T-cell (primary cell): Measurements from ENCODE around the gene DCUN1D3. TPM values are rescaled to one million over a fixed set of nuclear protein-coding genes. Genes with fewer than 3 reads are reported as not detected.
"Not testable (repeated sequence)": the region's sequence is repeated elsewhere in the genome, so short reads cannot be mapped to it uniquely, and the experiment has no call there.

Experiments used
- ATAC-seq, 4 experiments: fragments of 200-7000 bp in 3 of 4; fragments of 150-1000 bp in 1 of 4; cut with Tn5 transposase; replicated peaks in 1 of 4; 1 replicate in 3 of 4; 2 replicates in 1 of 4; pipeline ENCODE4 v1.10.0; 2021; ENCODE audit warnings: moderate library complexity in 3 of 4, mild to moderate bottlenecking in 2 of 4, moderate number of reproducible peaks in 1 of 4
- CTCF ChIA-PET, 2 donors: fragments of 300-600 bp; sonication (Branson Sonifier 250); formaldehyde crosslinking; loops; one replicate each; lab custom pipeline; 2022; ENCODE audit warnings: antibody characterized with exemption in 2 of 2; lab: Charles Lee
- POLR2A ChIA-PET, 2 donors: fragments of 300-600 bp; sonication (Branson Sonifier 250); formaldehyde crosslinking; loops; one replicate each; lab custom pipeline; 2022; ENCODE audit warnings: antibody characterized with exemption in 2 of 2; lab: Charles Lee
- DNase-seq, 35 experiments: peaks; one replicate each; pipeline versions ENCODE4 v3.0.0 to v3.0.0-alpha.2; 2013 to 2023
- H3K27ac ChIP-seq: one replicate; pipeline ENCODE4 v1.5.1; 2013; ENCODE audit warnings: low read length
- H3K27me3 ChIP-seq, 2 experiments: replicated peaks in 1 of 2; 1 replicate in 1 of 2; 2 replicates in 1 of 2; pipeline versions ENCODE4 v1.6.1 to v1.7.0; 2013; ENCODE audit warnings: low read length in 1 of 2, mixed read lengths in 1 of 2; ENCODE audit not compliant: control insufficient read depth in 2 of 2, insufficient read depth in 2 of 2; ENCODE audit errors: extremely low read depth in 1 of 2
- H3K36me3 ChIP-seq, 2 donors: 1 replicate in 1 of 2; 2 replicates in 1 of 2; pipeline versions ENCODE4 v1.6.1 to v1.7.0; 2013; ENCODE audit warnings: low read length in 1 of 2; ENCODE audit not compliant: control insufficient read depth in 2 of 2, insufficient read depth in 1 of 2; ENCODE audit errors: extremely low read depth in 1 of 2
- H3K4me1 ChIP-seq, 2 experiments: 1 replicate in 1 of 2; 2 replicates in 1 of 2; pipeline versions ENCODE4 v1.6.1 to v1.7.0; 2013; ENCODE audit warnings: low read length in 2 of 2, mixed read lengths in 1 of 2; ENCODE audit not compliant: insufficient read depth in 2 of 2, control insufficient read depth in 1 of 2; ENCODE audit errors: extremely low read depth in 1 of 2
- H3K4me3 ChIP-seq, 2 donors: 1 replicate in 1 of 2; 2 replicates in 1 of 2; pipeline versions ENCODE4 v1.5.1 to v1.7.0; 2013; ENCODE audit warnings: mild to moderate bottlenecking in 2 of 2, low read length in 1 of 2, moderate library complexity in 1 of 2; ENCODE audit not compliant: control insufficient read depth in 1 of 2; ENCODE audit errors: extremely low read depth in 1 of 2
- H3K9me3 ChIP-seq: 2 replicates; pipeline ENCODE4 v1.7.0; 2013
- H3K27ac Mint-ChIP-seq, 2 donors: one replicate each; pipeline ENCODE4 v1.8.0; 2020 to 2021; ENCODE audit warnings: mild to moderate bottlenecking in 2 of 2, mixed read lengths in 2 of 2
- H3K27me3 Mint-ChIP-seq, 2 donors: one replicate each; pipeline ENCODE4 v1.8.0; 2021 to 2022; ENCODE audit warnings: mixed read lengths in 2 of 2
- H3K36me3 Mint-ChIP-seq: one replicate; pipeline ENCODE4 v1.8.0; 2021; ENCODE audit warnings: mixed read lengths
- H3K4me1 Mint-ChIP-seq, 3 donors: one replicate each; pipeline ENCODE4 v1.8.0; 2020 to 2022; ENCODE audit warnings: mixed read lengths in 3 of 3, mild to moderate bottlenecking in 1 of 3
- H3K4me3 Mint-ChIP-seq, 3 donors: one replicate each; pipeline ENCODE4 v1.8.0; 2020 to 2022; ENCODE audit warnings: mild to moderate bottlenecking in 3 of 3, mixed read lengths in 3 of 3, moderate library complexity in 3 of 3
- H3K9me3 Mint-ChIP-seq, 3 donors: one replicate each; pipeline ENCODE4 v1.8.0; 2020 to 2022; ENCODE audit warnings: mixed read lengths in 3 of 3
- WGBS: methylation state at CpG from one replicate; pipeline ENCODE4 v1.1.5; 2013; ENCODE audit warnings: missing lambda C conversion rate; ENCODE audit not compliant: insufficient coverage; 5-methylcytosine and 5-hydroxymethylcytosine counted together
- total RNA-seq, 35 experiments: library from RNA in 6 of 35; stranded (reverse) in 6 of 35; fragments of 120-200 nt in 1 of 35; gene quantifications; one replicate each; pipeline versions ENCODE4 v1.2.1 to v1.2.4 and lab custom pipeline; 2013 to 2026

Gene DCUN1D3
- total RNA-seq, 5 donors from 2014 or later (not counting 1 experiment from before 2014, with no cell fraction given), result 3.3 to 7.5 (median 5.7) TPM

DNA sequence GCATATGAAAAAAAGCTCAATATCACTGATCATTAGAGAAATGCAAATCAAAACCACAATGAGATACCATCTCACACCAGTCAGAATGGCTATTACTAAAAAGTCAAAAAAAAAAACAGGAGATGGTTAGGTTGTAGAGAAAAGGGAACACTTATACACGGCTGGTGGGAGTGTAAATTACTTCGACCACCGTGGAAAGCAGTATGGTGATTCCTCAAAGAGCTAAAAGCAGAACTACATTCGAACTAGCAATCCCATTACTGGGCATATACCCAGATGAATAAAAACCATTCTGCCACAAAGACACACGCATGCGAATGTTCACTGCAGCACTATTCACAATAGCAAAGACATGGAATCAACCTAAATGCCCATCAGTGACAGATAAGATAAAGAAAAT lies 35.8 kb downstream of the DCUN1D3 start:
- not testable (repeated sequence) for H3K27me3 Mint-ChIP-seq, H3K4me3 Mint-ChIP-seq, H3K27me3 ChIP-seq, H3K27ac Mint-ChIP-seq, H3K4me3 ChIP-seq, H3K9me3 ChIP-seq, H3K9me3 Mint-ChIP-seq, DNase-seq, H3K4me1 ChIP-seq, ATAC-seq, H3K27ac ChIP-seq
- ChIA-PET CTCF (interaction anchor here (0.6 to 0.7 kb wide), 2 partner anchors 14 to 18 kb away, joined by 3 to 4 read pairs; no protein-coding TSS in a partner anchor), POLR2A (interaction anchor here (0.6 kb wide), 2 partner anchors 11 to 415 kb away, joined by 4 read pairs; no protein-coding TSS in a partner anchor)
- H3K36me3 Mint-ChIP-seq, result peaks cover 49% of the 10 kb centered on the region
- H3K4me1 Mint-ChIP-seq, result peaks cover 6 to 27% (median 12%) of the 10 kb centered on the region in 3 donors
- H3K36me3 ChIP-seq, result peaks cover 5 to 16% of the 10 kb centered on the region in 2 donors
- WGBS, result 97% methylated on average over 4 of the region's 6 CpGs

DNA sequence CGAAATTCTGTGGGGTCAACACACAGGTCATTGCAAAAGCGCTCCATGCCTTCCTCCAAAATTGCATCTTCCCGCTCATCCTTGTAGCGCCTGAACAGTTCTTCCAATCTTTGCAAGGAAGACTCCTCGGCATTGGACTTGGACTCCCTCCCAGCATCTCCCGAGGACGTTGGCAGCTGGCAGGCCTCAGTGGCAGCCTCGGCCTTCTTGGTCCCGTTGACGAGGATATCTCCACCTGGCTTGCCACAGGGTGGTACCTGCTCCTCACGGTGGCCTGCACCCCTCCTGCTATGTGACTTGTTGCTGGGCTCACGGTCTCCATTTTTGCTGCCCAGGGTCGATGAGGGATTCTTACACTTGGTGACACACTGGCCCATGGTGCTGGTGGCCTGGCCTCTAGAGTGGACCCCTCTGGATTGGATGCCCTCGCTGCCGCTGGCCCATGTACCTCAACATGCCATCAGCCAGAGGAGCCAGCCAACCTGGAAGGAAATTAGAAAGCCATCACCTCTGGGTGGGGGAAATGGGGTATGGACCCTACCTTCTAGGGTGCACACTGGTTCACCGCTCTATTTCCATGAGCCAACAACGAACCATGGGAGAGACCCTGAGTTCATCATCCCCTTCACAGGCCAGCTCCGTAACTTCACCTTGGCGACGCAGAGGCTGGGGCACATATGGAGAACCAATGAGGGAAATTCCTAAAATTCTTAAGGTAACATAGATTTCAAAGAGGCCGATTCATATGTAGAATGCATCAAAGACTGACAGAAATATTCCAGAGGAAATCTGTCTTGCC lies 37.8 kb downstream of the DCUN1D3 start:
- Histone ChIP-seq H3K4me1 (no peaks in the 10 kb centered on the region), H3K27ac (no peak overlapping the region), H3K27me3 (no peaks in the 10 kb centered on the region), H3K9me3 (no peaks in the 10 kb centered on the region), H3K36me3 (peaks cover 5 to 16% of the 10 kb centered on the region in 2 donors), H3K4me3 (no peak overlapping the region)
- no peak for ATAC-seq
- Mint-ChIP-seq H3K27ac (no peak overlapping the region), H3K4me1 (peaks cover 6 to 18% (median 12%) of the 10 kb centered on the region in 3 donors), H3K9me3 (no peaks in the 10 kb centered on the region), H3K36me3 (peaks cover 45% of the 10 kb centered on the region), H3K27me3 (no peaks in the 10 kb centered on the region), H3K4me3 (no peak overlapping the region)
- CTCF ChIA-PET, result no interaction called here
- POLR2A ChIA-PET, result no interaction called here
- DNase-seq, result no peak
- 97% methylated on average over 17 of the region's 21 CpGs for WGBS

DNA sequence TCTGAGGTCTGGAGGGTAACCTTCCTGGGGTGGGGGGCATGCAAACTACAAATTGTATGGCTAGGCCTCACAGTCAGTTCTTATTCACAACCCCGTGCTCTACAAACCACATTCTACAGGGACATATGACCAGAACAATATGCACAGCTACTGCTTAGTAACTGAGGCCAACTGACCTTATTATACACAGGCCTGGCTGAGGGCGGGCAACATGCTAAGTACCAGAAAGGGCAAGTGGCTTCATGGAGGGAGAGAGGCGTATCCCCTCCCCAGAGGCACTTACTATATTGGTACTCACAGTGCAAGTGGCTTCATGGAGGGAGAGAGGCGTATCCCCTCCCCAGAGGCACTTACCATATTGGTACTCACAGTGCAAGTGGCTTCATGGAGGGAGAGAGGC lies 39.2 kb downstream of the DCUN1D3 start:
- H3K4me3 ChIP-seq, POLR2A ChIA-PET, ATAC-seq, CTCF ChIA-PET, H3K27ac ChIP-seq, H3K27ac Mint-ChIP-seq, H3K4me1 ChIP-seq, H3K4me3 Mint-ChIP-seq, H3K27me3 ChIP-seq, H3K9me3 ChIP-seq, DNase-seq, H3K27me3 Mint-ChIP-seq, H3K9me3 Mint-ChIP-seq: not testable (repeated sequence)
- peaks cover 36% of the 10 kb centered on the region for H3K36me3 Mint-ChIP-seq
- peaks cover 1 to 10% (median 6%) of the 10 kb centered on the region in 3 donors for H3K4me1 Mint-ChIP-seq
- 88% methylated on average over 1 of the region's 4 CpGs for WGBS
- peaks cover 5 to 20% of the 10 kb centered on the region in 2 donors for H3K36me3 ChIP-seq

DNA sequence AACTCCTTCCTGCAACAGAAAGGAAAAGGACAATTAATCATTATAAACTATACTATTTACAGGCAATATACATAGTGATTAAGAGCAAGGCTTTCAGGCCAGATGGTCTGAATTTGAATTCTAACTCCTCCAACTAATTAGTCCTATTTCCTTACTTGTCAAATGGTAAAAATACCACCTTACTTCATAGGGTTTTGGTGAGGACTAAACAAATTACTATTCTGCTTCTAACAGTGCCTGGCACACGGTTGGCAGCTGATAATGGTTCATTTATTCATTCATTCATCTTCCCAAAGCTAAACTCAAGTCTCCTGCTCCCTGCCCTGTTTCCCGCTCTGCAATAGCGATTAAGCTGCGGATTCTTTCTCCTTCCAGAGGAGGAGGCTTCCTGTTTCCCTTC lies 39.8 kb downstream of the DCUN1D3 start:
- no peaks in the 10 kb centered on the region for H3K4me1 ChIP-seq
- ChIA-PET POLR2A (interaction anchor here in 1 of 2 donors (0.5 kb wide), 1 partner anchor 1531 kb away, joined by 5 read pairs; no protein-coding TSS in a partner anchor), CTCF (interaction anchor here in 1 of 2 donors (0.6 kb wide), 1 partner anchor 87 kb away, joined by 4 read pairs; no protein-coding TSS in a partner anchor)
- no peaks in the 10 kb centered on the region for H3K27me3 Mint-ChIP-seq
- no peak for DNase-seq
- H3K4me1 Mint-ChIP-seq, result peaks cover 1 to 9% (median 6%) of the 10 kb centered on the region in 3 donors
- H3K27me3 ChIP-seq, result no peaks in the 10 kb centered on the region
- H3K36me3 Mint-ChIP-seq, result peaks cover 41% of the 10 kb centered on the region
- H3K4me3 Mint-ChIP-seq, result no peak overlapping the region
- H3K27ac ChIP-seq, result no peak overlapping the region
- no peak for ATAC-seq
- H3K9me3 ChIP-seq, result no peaks in the 10 kb centered on the region
- no peak overlapping the region for H3K27ac Mint-ChIP-seq
- no peaks in the 10 kb centered on the region for H3K9me3 Mint-ChIP-seq
- WGBS, result 80% methylated on average over 1 of the region's 4 CpGs
- no peak overlapping the region for H3K4me3 ChIP-seq
- H3K36me3 ChIP-seq, result peaks cover 5 to 20% of the 10 kb centered on the region in 2 donors

DNA sequence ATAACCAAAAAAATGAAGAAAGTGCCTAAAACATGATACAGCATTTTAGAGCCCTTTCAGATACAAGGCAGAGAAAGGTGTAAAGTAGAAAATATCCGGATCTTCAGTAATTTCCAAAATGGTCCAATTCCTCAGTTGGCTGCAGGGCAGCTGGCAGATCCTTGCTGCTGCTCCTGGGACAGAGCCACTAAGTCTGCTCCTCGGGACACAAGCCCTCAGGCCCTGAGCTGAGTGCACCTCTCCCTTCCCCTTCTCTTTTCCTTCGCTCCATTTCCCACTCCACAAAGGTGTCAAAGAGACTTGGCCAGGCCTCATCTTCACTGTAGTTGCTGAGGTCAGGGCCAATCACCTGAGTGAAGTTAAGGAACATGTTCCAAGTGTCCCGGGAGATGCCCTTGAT lies 40.5 kb downstream of the DCUN1D3 start:
- Mint-ChIP-seq H3K36me3 (peaks cover 46% of the 10 kb centered on the region), H3K4me1 (peaks cover 1 to 7% (median 3%) of the 10 kb centered on the region in 3 donors), H3K4me3 (no peak overlapping the region), H3K9me3 (no peaks in the 10 kb centered on the region), H3K27ac (no peak overlapping the region), H3K27me3 (no peaks in the 10 kb centered on the region)
- WGBS, result 95% methylated on average over 3 of the region's 4 CpGs
- Histone ChIP-seq H3K27me3 (no peaks in the 10 kb centered on the region), H3K9me3 (no peaks in the 10 kb centered on the region), H3K4me1 (no peaks in the 10 kb centered on the region), H3K27ac (no peak overlapping the region), H3K36me3 (peaks cover 5 to 20% of the 10 kb centered on the region in 2 donors), H3K4me3 (no peak overlapping the region)
- CTCF ChIA-PET, result no interaction called here
- POLR2A ChIA-PET, result no interaction called here
- no peak for DNase-seq
- ATAC-seq, result no peak

DNA sequence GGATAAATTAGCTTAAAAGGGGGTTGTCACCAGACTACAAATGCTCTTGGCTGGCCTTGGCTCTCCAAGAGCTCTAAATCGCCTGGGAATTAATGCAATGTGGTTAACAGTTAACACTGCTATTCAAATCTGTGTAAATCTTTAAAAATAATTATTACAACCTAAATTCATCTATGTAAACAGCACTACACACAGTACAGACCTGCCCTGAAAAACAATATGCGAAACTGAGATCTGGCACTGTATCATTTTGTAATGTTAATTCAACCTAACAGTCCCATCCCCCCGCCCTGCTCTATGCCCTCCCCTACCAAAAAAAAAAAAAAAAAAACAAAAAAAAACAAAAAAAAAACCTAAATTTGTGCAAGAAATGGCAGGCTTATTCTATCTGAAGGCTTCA lies 40.9 kb downstream of the DCUN1D3 start:
- peaks cover 5 to 20% of the 10 kb centered on the region in 2 donors for H3K36me3 ChIP-seq
- no peak overlapping the region for H3K4me3 Mint-ChIP-seq
- H3K27ac ChIP-seq, result no peak overlapping the region
- H3K9me3 ChIP-seq, result no peaks in the 10 kb centered on the region
- H3K4me3 ChIP-seq, result no peak overlapping the region
- H3K9me3 Mint-ChIP-seq, result no peaks in the 10 kb centered on the region
- no peak for DNase-seq
- POLR2A ChIA-PET, result no interaction called here
- ATAC-seq, result no peak
- H3K4me1 ChIP-seq, result no peaks in the 10 kb centered on the region
- H3K27me3 Mint-ChIP-seq, result no peaks in the 10 kb centered on the region
- H3K27me3 ChIP-seq, result no peaks in the 10 kb centered on the region
- H3K4me1 Mint-ChIP-seq, result peaks cover 0 to 5% (median 0%) of the 10 kb centered on the region in 3 donors
- H3K27ac Mint-ChIP-seq, result no peak overlapping the region
- no CpG with 5 or more reads among the region's 3 CpGs for WGBS
- H3K36me3 Mint-ChIP-seq, result peaks cover 44% of the 10 kb centered on the region
- CTCF ChIA-PET, result no interaction called here
